HepG2 (cell line): ENCODE results near the gene CAPSL. TPM values are rescaled to one million over a fixed set of nuclear protein-coding genes. Genes with fewer than 3 reads are reported as not detected.

Experiments used
- ATAC-seq: fragments of 200-7000 bp; cut with Tn5 transposase; 3 replicates; pipeline ENCODE4 v1.9.1; 2020; ENCODE audit warnings: mild to moderate bottlenecking, moderate library complexity
- BruUV-seq: library from RNA; stranded (reverse); fragments of 400-500 nt; replicated peaks from 2 replicates; lab custom pipeline; 2021; lab: Mats Ljungman, UMichigan
- CTCF ChIA-PET: fragments of 300-600 bp; formaldehyde crosslinking; extraction: SDS; loops from one replicate; lab custom pipeline; 2021; ENCODE audit warnings: low total read pairs, inconsistent platforms, low intra/inter-chr PET ratio; lab: Yijun Ruan, JAX
- POLR2A ChIA-PET: fragments of 350-600 bp; sonication (Branson Sonifier 250); formaldehyde crosslinking; loops from one replicate; lab custom pipeline; 2020; ENCODE audit warnings: antibody characterized with exemption, inconsistent platforms; lab: Yijun Ruan, JAX
- DNase-seq: peaks from one replicate; pipeline ENCODE4 v3.0.0-alpha.2; 2015; ENCODE audit warnings: low spot score
- FAIRE-seq: peaks from 3 replicates; lab custom pipeline; 2011; peaks lifted over from hg19 to GRCh38; lab: Jason Lieb, UNC
- H2AFZ ChIP-seq: one replicate; pipeline ENCODE4 v1.6.1; 2011; ENCODE audit warnings: low read length, inconsistent platforms
- H3K27ac ChIP-seq: fragments of 300-600 bp; 3 replicates; pipeline ENCODE4 v1.8.0; 2011; ENCODE audit warnings: mixed run types, mild to moderate bottlenecking, mixed read lengths, low read length, inconsistent platforms; ENCODE audit not compliant: insufficient read depth; ENCODE audit errors: extremely low read length
- H3K27me3 ChIP-seq, 2 experiments: fragments of 200-600 bp in 1 of 2; 2 replicates in 1 of 2; 3 replicates in 1 of 2; pipeline versions ENCODE4 v1.6.0 to v1.8.0; 2011; ENCODE audit warnings: low read length in 2 of 2, mild to moderate bottlenecking in 2 of 2, moderate library complexity in 2 of 2, inconsistent platforms in 1 of 2; ENCODE audit not compliant: insufficient read depth in 2 of 2, control insufficient read depth in 1 of 2
- H3K36me3 ChIP-seq, 2 experiments: fragments of 200-600 bp in 1 of 2; replicated peaks in 1 of 2; 2 replicates in 1 of 2; 3 replicates in 1 of 2; pipeline versions ENCODE4 v1.5.1 to v1.8.0; 2011; ENCODE audit warnings: low read length in 2 of 2, inconsistent platforms in 1 of 2; ENCODE audit not compliant: insufficient read depth in 2 of 2, control insufficient read depth in 1 of 2
- H3K4me1 ChIP-seq: 2 replicates; pipeline ENCODE4 v1.5.1; 2012; ENCODE audit warnings: low read length, inconsistent platforms; ENCODE audit not compliant: insufficient read depth
- H3K4me2 ChIP-seq: 2 replicates; pipeline ENCODE4 v1.6.0; 2011; ENCODE audit warnings: low read depth, low read length, inconsistent platforms
- H3K4me3 ChIP-seq, 3 experiments: fragments of 200-600 bp in 1 of 3; sonication (generic), shearing (Covaris generic) in 1 of 3; replicated peaks in 1 of 3; 2 replicates each; pipeline ENCODE4 v1.5.1; 2011 to 2016; ENCODE audit warnings: low read length in 3 of 3, inconsistent platforms in 2 of 3, low read depth in 2 of 3, mild to moderate bottlenecking in 2 of 3, control low read depth in 1 of 3, mixed read lengths in 1 of 3; ENCODE audit not compliant: insufficient read depth in 1 of 3
- H3K79me2 ChIP-seq: one replicate; pipeline ENCODE4 v1.6.1; 2011; ENCODE audit warnings: low read length, inconsistent platforms; ENCODE audit not compliant: insufficient read depth
- H3K9ac ChIP-seq: 2 replicates; pipeline ENCODE4 v1.6.0; 2011; ENCODE audit warnings: mild to moderate bottlenecking, low read depth, low read length, inconsistent platforms; ENCODE audit not compliant: insufficient read depth
- H3K9me3 ChIP-seq: 2 replicates; pipeline ENCODE4 v1.5.1; 2012; ENCODE audit warnings: mild to moderate bottlenecking, low read length
- H4K20me1 ChIP-seq: 2 replicates; pipeline ENCODE4 v1.6.0; 2011; ENCODE audit warnings: inconsistent platforms, mild to moderate bottlenecking, low read length, moderate library complexity; ENCODE audit not compliant: insufficient read depth
- ATF4 ChIP-seq, 2 experiments: fragments of 450-650 bp in 1 of 2; sonication (generic) in 1 of 2; formaldehyde crosslinking; IDR thresholded peaks; 2 replicates each; pipeline versions ENCODE4 v1.5.0 to v1.8.0; 2020 to 2022; ENCODE audit warnings: mild to moderate bottlenecking in 1 of 2, missing genetic modification reagents in 1 of 2
- CENPT ChIP-seq: sonication (generic); formaldehyde crosslinking; IDR thresholded peaks from 2 replicates; pipeline ENCODE4 v1.8.0; 2022; ENCODE audit warnings: low read depth, mild to moderate bottlenecking, moderate library complexity, missing genetic modification reagents
- FLYWCH1 ChIP-seq: sonication (generic); formaldehyde crosslinking; IDR thresholded peaks from 2 replicates; pipeline ENCODE4 v1.8.1; 2023; ENCODE audit warnings: mild to moderate bottlenecking, missing genetic modification reagents
- IKZF4 ChIP-seq: sonication (generic); formaldehyde crosslinking; IDR thresholded peaks from 2 replicates; pipeline ENCODE4 v1.5.1; 2020; ENCODE audit warnings: borderline replicate concordance, mild to moderate bottlenecking, low read depth, missing genetic modification reagents; ENCODE audit errors: not compliant biosample characterization
- IRF1 ChIP-seq: sonication (generic); formaldehyde crosslinking; IDR thresholded peaks from 2 replicates; pipeline ENCODE4 v1.4.0; 2020; ENCODE audit warnings: low read depth, mild to moderate bottlenecking, missing genetic modification reagents
- PHF5A ChIP-seq: IDR thresholded peaks from one replicate; pipeline ENCODE4 v1.6.1; 2018; ENCODE audit warnings: low read depth, missing genetic modification reagents; ENCODE audit not compliant: unreplicated experiment
- SATB2 ChIP-seq: sonication (generic); formaldehyde crosslinking; IDR thresholded peaks from 2 replicates; pipeline ENCODE4 v1.5.0; 2020; ENCODE audit warnings: missing genetic modification reagents
- SMAD3 ChIP-seq: sonication (generic); formaldehyde crosslinking; IDR thresholded peaks from 2 replicates; pipeline ENCODE4 v1.4.0; 2020; ENCODE audit warnings: missing genetic modification reagents
- SMAD9 ChIP-seq: sonication (generic); formaldehyde crosslinking; IDR thresholded peaks from 2 replicates; pipeline ENCODE4 v1.5.1; 2020; ENCODE audit warnings: mild to moderate bottlenecking, missing genetic modification reagents
- ZFX ChIP-seq: sonication (generic); formaldehyde crosslinking; IDR thresholded peaks from 2 replicates; pipeline ENCODE4 v1.4.0; 2020; ENCODE audit warnings: mild to moderate bottlenecking, low read depth, missing genetic modification reagents, moderate library complexity
- ZFYVE20 ChIP-seq: sonication (generic); formaldehyde crosslinking; IDR thresholded peaks from 2 replicates; pipeline ENCODE4 v1.8.0; 2023; ENCODE audit warnings: low read depth, mild to moderate bottlenecking, moderate library complexity, missing genetic modification reagents, borderline replicate concordance
- ZNF776 ChIP-seq: sonication (generic); formaldehyde crosslinking; IDR thresholded peaks from 2 replicates; pipeline ENCODE4 v1.4.0; 2020; ENCODE audit warnings: mild to moderate bottlenecking, missing genetic modification reagents
- ZNF878 ChIP-seq: sonication (generic); formaldehyde crosslinking; IDR thresholded peaks from 2 replicates; pipeline ENCODE4 v1.8.1; 2023; ENCODE audit warnings: mild to moderate bottlenecking, missing genetic modification reagents, moderate library complexity
- WGBS: methylation state at CpG from one replicate; pipeline ENCODE4 v1.1.6; 2017; ENCODE audit warnings: low lambda C conversion rate; 5-methylcytosine and 5-hydroxymethylcytosine counted together
- in situ Hi-C: cut with HindIII; loops from 2 replicates; pipeline ENCODE4 v1.10.0; 2017; ENCODE audit warnings: low pct_unique_long_range_greater_than_20kb; ENCODE audit not compliant: extremely low pct_ligation_motif_present
- intact Hi-C: fragments of 100-400 bp; cut with micrococcal nuclease; formaldehyde crosslinking; loops from one replicate; pipeline ENCODE4 v1.10.0; 2022; ENCODE audit not compliant: unreplicated experiment
- polyA plus RNA-seq, 8 experiments: library from polyadenylated mRNA; depleted of rRNA in 3 of 8; stranded (reverse) in 7 of 8; unstranded in 1 of 8; fragments of >200 nt; fragmentation: Illumina TruSeq in 4 of 8; extraction: Trizol in 4 of 8; gene quantifications; 2 replicates each; pipeline versions ENCODE4 v1.2.1 to v1.2.3, GENCODE V29; 2011 to 2016; ENCODE audit warnings: low read depth in 4 of 8, missing spikeins in 1 of 8, mixed read lengths in 1 of 8; ENCODE audit not compliant: insufficient read depth in 1 of 8
- total RNA-seq, 5 experiments: library from RNA; depleted of rRNA; stranded (reverse); fragments of >200 nt; fragmentation: Illumina TruSeq; extraction: Trizol; gene quantifications; 2 replicates each; pipeline ENCODE4 v1.2.3, GENCODE V29; 2016; ENCODE audit warnings: low read depth in 1 of 5

CAPSL gene
- total and polyA plus RNA-seq, 2 of the 13 experiments (the other 11 are each of a cell fraction or from before 2014, with no cell fraction given) = not detected

- intact Hi-C loops = no loop called here
- no peak overlapping the region for H3K27ac ChIP-seq
- H3K36me3 ChIP-seq = no peaks in the 10 kb centered on the region
- FAIRE-seq = no peak
- WGBS = 0% methylated on average over 2 of the region's 2 CpGs
- H3K9me3 ChIP-seq = no peaks in the 10 kb centered on the region
- no TSS peak for BruUV-seq
- TF ChIP-seq CENPT (CRISPR knock-in tag) (no peak), PHF5A (CRISPR knock-in tag) (no peak), SMAD9 (CRISPR knock-in tag) (no peak), IRF1 (no peak), IKZF4 (no peak), ZFYVE20 (CRISPR knock-in tag) (no peak), ZFX (CRISPR knock-in tag) (no peak), SMAD3 (no peak), FLYWCH1 (CRISPR knock-in tag) (no peak)
- TF ChIP-seq, all 625 proteins: peak for 0
- no peaks in the 10 kb centered on the region for H3K27me3 ChIP-seq
- H3K4me1 ChIP-seq = no peaks in the 10 kb centered on the region
- no peak overlapping the region for H3K4me3 ChIP-seq
- H3K79me2 ChIP-seq = no peaks in the 10 kb centered on the region
- no peak overlapping the region for H3K4me2 ChIP-seq
- H2AFZ ChIP-seq = no peak overlapping the region
- no peaks in the 10 kb centered on the region for H4K20me1 ChIP-seq
- no peak overlapping the region for H3K9ac ChIP-seq
- ATAC-seq = no peak
- ChIA-PET CTCF (no interaction called here), POLR2A (no interaction called here)
- in situ Hi-C loops = no loop called here
- no peak for DNase-seq
Observed at GRCh38 chr5:35879096-35879495, 59.3 kb downstream of the CAPSL start.

- H3K27me3 ChIP-seq = no peaks in the 10 kb centered on the region
- TF ChIP-seq ATF4 (CRISPR knock-in tag; IDR thresholded peaks at IDR 0.05) = no peak
- no peak for TF ChIP-seq SATB2 (CRISPR knock-in tag)
- no peak for TF ChIP-seq ZNF776 (CRISPR knock-in tag)
- TF ChIP-seq ZNF878 (CRISPR knock-in tag) = no peak
- TF ChIP-seq, all 625 proteins: peak for 0
- intact Hi-C loops (no loop called here), in situ Hi-C loops (no loop called here)
- Histone ChIP-seq H3K4me1 (no peaks in the 10 kb centered on the region), H3K36me3 (no peaks in the 10 kb centered on the region), H4K20me1 (no peaks in the 10 kb centered on the region), H3K79me2 (no peaks in the 10 kb centered on the region), H3K9me3 (no peaks in the 10 kb centered on the region), H3K9ac (no peak overlapping the region), H3K4me3 (no peak overlapping the region), H3K4me2 (no peak overlapping the region), H2AFZ (no peak overlapping the region), H3K27ac (no peak overlapping the region)
- FAIRE-seq = no peak
- POLR2A ChIA-PET = no interaction called here
- CTCF ChIA-PET = no interaction called here
- ATAC-seq = no peak
- DNase-seq = no peak
- BruUV-seq = no TSS peak
Observed at GRCh38 chr5:35878079-35878478, 60.3 kb downstream of the CAPSL start.
